Endothelial cell of umbilical vein (primary cell): ENCODE measurements around the gene ANXA2R. TPM values are rescaled to one million over a fixed set of nuclear protein-coding genes. Genes with fewer than 3 reads are reported as not detected.

Source experiments
- BruUV-seq: library from RNA; stranded (reverse); fragments of 400-500 nt; replicated peaks from 2 replicates; lab custom pipeline; 2021; lab: Mats Ljungman, UMichigan
- CTCF ChIA-PET: fragments of 300-600, 350-600 bp; sonication (Branson Sonifier 250); formaldehyde crosslinking; loops from one replicate; lab custom pipeline; 2021; ENCODE audit warnings: antibody characterized with exemption, inconsistent platforms; lab: Charles Lee
- POLR2A ChIA-PET: fragments of 300-600, 350-600 bp; sonication (Branson Sonifier 250); formaldehyde crosslinking; loops from one replicate; lab custom pipeline; 2021; ENCODE audit warnings: antibody characterized with exemption, inconsistent platforms; lab: Charles Lee
- DNase-seq: peaks from one replicate; pipeline ENCODE4 v3.0.0-alpha.2; 2011; ENCODE audit warnings: low read depth, low spot score
- FAIRE-seq: peaks from 2 replicates; lab custom pipeline; 2011; peaks lifted over from hg19 to GRCh38; lab: Jason Lieb, UNC
- H2AFZ ChIP-seq: 2 replicates; pipeline ENCODE4 v1.6.0; 2012; ENCODE audit warnings: low read depth, low read length, control low read depth, inconsistent platforms
- H3K27ac ChIP-seq: 2 replicates; pipeline ENCODE4 v1.5.1; 2011; ENCODE audit warnings: low read depth, mild to moderate bottlenecking, control low read depth, low read length, moderate library complexity; ENCODE audit not compliant: insufficient read depth
- H3K27me3 ChIP-seq, 2 experiments: 2 replicates each; pipeline versions ENCODE4 v1.6.0 to v1.6.1; 2011; ENCODE audit warnings: low read length in 2 of 2, mixed read lengths in 1 of 2; ENCODE audit not compliant: control insufficient read depth in 2 of 2, insufficient read depth in 2 of 2
- H3K36me3 ChIP-seq, 2 experiments: 2 replicates in 1 of 2; 3 replicates in 1 of 2; pipeline ENCODE4 v1.5.1; 2011; ENCODE audit warnings: low read length in 2 of 2, mild to moderate bottlenecking in 1 of 2, moderate library complexity in 1 of 2; ENCODE audit not compliant: control insufficient read depth in 2 of 2, insufficient read depth in 2 of 2; ENCODE audit errors: extremely low read depth in 1 of 2
- H3K4me1 ChIP-seq: 3 replicates; pipeline ENCODE4 v1.5.1; 2011; ENCODE audit warnings: mild to moderate bottlenecking, low read length; ENCODE audit not compliant: control insufficient read depth, insufficient read depth; ENCODE audit errors: extremely low read depth
- H3K4me2 ChIP-seq: 2 replicates; pipeline ENCODE4 v1.6.1; 2011; ENCODE audit warnings: low read length, control low read depth, mixed read lengths; ENCODE audit not compliant: insufficient read depth
- H3K4me3 ChIP-seq, 3 experiments: fragments of 200-600 bp in 1 of 3; sonication (generic), shearing (Covaris generic) in 1 of 3; replicated peaks in 1 of 3; 2 replicates each; pipeline ENCODE4 v1.5.1; 2011 to 2016; ENCODE audit warnings: control low read depth in 3 of 3, low read length in 3 of 3, mild to moderate bottlenecking in 2 of 3, inconsistent platforms in 1 of 3, low read depth in 1 of 3, moderate library complexity in 1 of 3; ENCODE audit not compliant: insufficient read depth in 1 of 3
- H3K79me2 ChIP-seq: 2 replicates; pipeline ENCODE4 v1.6.0; 2012; ENCODE audit warnings: low read length, inconsistent platforms; ENCODE audit not compliant: control insufficient read depth, insufficient read depth
- H3K9ac ChIP-seq: replicated peaks from 2 replicates; pipeline ENCODE3; 2011; ENCODE audit warnings: low read length, control low read depth; ENCODE audit not compliant: insufficient read depth; ENCODE audit errors: extremely low read depth
- H3K9me1 ChIP-seq: replicated peaks from 3 replicates; pipeline ENCODE4 v1.6.0; 2011; ENCODE audit warnings: mild to moderate bottlenecking, low read length; ENCODE audit not compliant: control insufficient read depth, insufficient read depth; ENCODE audit errors: extremely low read depth
- H3K9me3 ChIP-seq: replicated peaks from 2 replicates; pipeline ENCODE4 v1.5.1; 2012; ENCODE audit warnings: low read length, inconsistent platforms; ENCODE audit not compliant: control insufficient read depth, insufficient read depth
- H4K20me1 ChIP-seq: replicated peaks from 2 replicates; pipeline ENCODE3; 2011; ENCODE audit warnings: mild to moderate bottlenecking, low read length; ENCODE audit not compliant: control insufficient read depth, insufficient read depth; ENCODE audit errors: extremely low read depth
- EZH2 ChIP-seq: IDR thresholded peaks from 2 replicates; pipeline ENCODE4 v1.6.1; 2012; ENCODE audit warnings: borderline replicate concordance, low read depth, mild to moderate bottlenecking, moderate library complexity, low read length, inconsistent platforms; ENCODE audit not compliant: severe bottlenecking
- FOS ChIP-seq: IDR thresholded peaks from 2 replicates; pipeline ENCODE4 v1.6.1; 2011; ENCODE audit warnings: mild to moderate bottlenecking, low read length, moderate library complexity, borderline replicate concordance; ENCODE audit not compliant: insufficient read depth
- MAX ChIP-seq: IDR thresholded peaks from 2 replicates; pipeline ENCODE4 v1.6.1; 2011; ENCODE audit not compliant: insufficient read depth, insufficient read length
- POLR2A ChIP-seq: IDR thresholded peaks from 2 replicates; pipeline ENCODE4 v1.6.1; 2012; ENCODE audit warnings: low read depth, mild to moderate bottlenecking, control low read depth, low read length
- POLR2AphosphoS5 ChIP-seq: IDR thresholded peaks from 2 replicates; pipeline ENCODE4 v1.6.1; 2012; ENCODE audit warnings: low read depth, mild to moderate bottlenecking, control low read depth, low read length, moderate library complexity; ENCODE audit not compliant: insufficient read depth
- dilution Hi-C: fragments of 300-500 bp; cut with MboI; formaldehyde crosslinking; loops from one replicate; pipeline ENCODE4 v1.15.0; 2019; ENCODE audit warnings: low sequenced_read_pairs; ENCODE audit not compliant: extremely low pct_ligation_motif_present
- intact Hi-C: fragments of 100-400 bp; cut with micrococcal nuclease; formaldehyde crosslinking; loops from one replicate; pipeline ENCODE4 v1.10.0; 2022
- polyA plus RNA-seq, 4 experiments: library from polyadenylated mRNA; depleted of rRNA in 3 of 4; stranded (reverse) in 3 of 4; unstranded in 1 of 4; fragments of >200 nt; gene quantifications; 2 replicates each; pipeline versions ENCODE4 v1.2.1 to v1.2.3, GENCODE V29; 2011 to 2012; ENCODE audit warnings: missing spikeins in 1 of 4
- total RNA-seq: library from RNA; stranded (reverse); gene quantifications from 2 replicates; pipeline ENCODE4 v1.2.3, GENCODE V29; 2021

Gene ANXA2R
- total and polyA plus RNA-seq, 2 donors (not counting 3 experiments of a cell fraction or from before 2014, with no cell fraction given) = 6.6 to 10.4 TPM

GRCh38 chr5:43037636-43038495, 2.3 kb downstream of the ANXA2R start:
- TF ChIP-seq POLR2A (no peak), MAX (no peak), FOS (no peak), POLR2AphosphoS5 (no peak), EZH2 (no peak)
- Histone ChIP-seq H3K9me3 (no peaks in the 10 kb centered on the region), H3K9ac (peak overlapping the region; percentile 76), H3K4me2 (peak overlapping the region; percentile 85), H3K4me1 (peaks cover 41% of the 10 kb centered on the region), H4K20me1 (no peaks in the 10 kb centered on the region), H3K27me3 (no peaks in the 10 kb centered on the region), H3K36me3 (no peaks in the 10 kb centered on the region), H2AFZ (peak overlapping the region; percentile 14), H3K9me1 (no peaks in the 10 kb centered on the region), H3K79me2 (peaks cover 56% of the 10 kb centered on the region), H3K4me3 (peak overlapping the region; percentile 42 to 87 (median 51)), H3K27ac (peak overlapping the region; percentile 77)
- dilution Hi-C loops (no loop called here), intact Hi-C loops (loop anchor here (1.0 kb wide), 1 partner anchor 18 kb away; no protein-coding TSS in a partner anchor)
- ChIA-PET CTCF (interaction anchor here (1.2 to 4.8 kb wide), 8 partner anchors 18 to 129 kb away, joined by 5 to 69 read pairs (median 20); no protein-coding TSS in a partner anchor), POLR2A (interaction anchor here (1.0 to 1.5 kb wide), 5 partner anchors 19 to 129 kb away, joined by 3 to 7 read pairs (median 5); partner anchors contain the start of gene ZNF131)
- FAIRE-seq (peak; percentile 52), DNase-seq (peak; percentile 89)
- BruUV-seq = no TSS peak
